Measurements from ENCODE around the gene TIMM29. TPM values are rescaled to one million over a fixed set of nuclear protein-coding genes. Genes with fewer than 3 reads are reported as not detected.

The TIMM29 gene
- total RNA-seq, 2 experiments from 2014 or later, result 14.7 to 17.7 TPM

DNA sequence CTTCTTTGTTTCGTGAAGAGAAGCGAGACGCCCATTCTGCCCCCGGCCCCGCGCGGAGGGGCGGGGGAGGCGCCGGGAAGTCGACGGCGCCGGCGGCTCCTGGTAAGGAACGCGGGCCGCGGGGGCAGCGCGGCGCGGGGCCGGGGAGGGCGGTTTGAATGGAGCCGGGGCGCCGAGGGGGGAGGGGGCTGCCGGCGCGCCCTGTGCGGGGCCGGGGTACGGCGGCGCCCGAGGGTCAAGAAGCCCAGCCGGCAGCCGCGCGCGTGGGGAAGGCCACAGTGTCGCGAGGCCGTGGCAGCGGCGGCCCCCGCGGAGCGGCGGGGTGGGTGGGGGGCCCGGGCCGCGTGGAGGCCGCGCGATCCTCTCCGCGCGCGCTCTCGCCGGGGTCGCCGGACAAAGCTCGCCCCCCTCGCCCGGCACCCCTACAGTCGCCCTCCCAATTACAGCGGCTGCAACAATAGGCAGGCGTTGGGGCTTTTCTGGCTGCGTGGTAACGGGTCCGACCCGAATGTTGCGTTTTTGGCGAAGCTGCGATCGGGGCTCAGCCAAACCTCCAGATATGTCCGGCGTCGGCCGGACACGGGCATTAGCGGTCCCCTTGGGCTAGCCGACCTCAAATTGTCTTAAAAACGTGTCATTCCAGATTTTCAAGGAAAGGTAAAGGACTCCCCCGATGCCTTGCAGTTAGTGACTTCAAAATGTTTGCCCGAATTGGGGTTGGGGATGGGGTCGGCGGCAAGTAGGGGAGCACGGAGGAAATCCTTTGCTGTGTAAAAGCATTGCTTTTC, 32.7 kb downstream of the TIMM29 start:
- ATAC-seq (peak; percentile 20), DNase-seq (peak; percentile 46)
- Mint-ChIP-seq H3K9me3 (no peaks in the 10 kb centered on the region), H3K27ac (peak overlapping the region; percentile 90), H3K4me3 (peak overlapping the region; percentile 89), H3K4me1 (ENCODE audit: low read depth) (peaks cover 37% of the 10 kb centered on the region), H3K36me3 (ENCODE audit: low read depth) (peaks cover 11% of the 10 kb centered on the region), H3K27me3 (no peaks in the 10 kb centered on the region)
- ChIA-PET CTCF (interaction anchor here (0.9 to 4.2 kb wide), 3 partner anchors 18 to 97 kb away, joined by 3 to 25 read pairs (median 11); no protein-coding TSS in a partner anchor), POLR2A (interaction anchor here (0.7 to 2.9 kb wide), 8 partner anchors 11 to 133 kb away, joined by 3 to 12 read pairs (median 4); no protein-coding TSS in a partner anchor)
- intact Hi-C loops (cut with micrococcal nuclease), result no loop called here
- TF ChIP-seq, protein P1, sequence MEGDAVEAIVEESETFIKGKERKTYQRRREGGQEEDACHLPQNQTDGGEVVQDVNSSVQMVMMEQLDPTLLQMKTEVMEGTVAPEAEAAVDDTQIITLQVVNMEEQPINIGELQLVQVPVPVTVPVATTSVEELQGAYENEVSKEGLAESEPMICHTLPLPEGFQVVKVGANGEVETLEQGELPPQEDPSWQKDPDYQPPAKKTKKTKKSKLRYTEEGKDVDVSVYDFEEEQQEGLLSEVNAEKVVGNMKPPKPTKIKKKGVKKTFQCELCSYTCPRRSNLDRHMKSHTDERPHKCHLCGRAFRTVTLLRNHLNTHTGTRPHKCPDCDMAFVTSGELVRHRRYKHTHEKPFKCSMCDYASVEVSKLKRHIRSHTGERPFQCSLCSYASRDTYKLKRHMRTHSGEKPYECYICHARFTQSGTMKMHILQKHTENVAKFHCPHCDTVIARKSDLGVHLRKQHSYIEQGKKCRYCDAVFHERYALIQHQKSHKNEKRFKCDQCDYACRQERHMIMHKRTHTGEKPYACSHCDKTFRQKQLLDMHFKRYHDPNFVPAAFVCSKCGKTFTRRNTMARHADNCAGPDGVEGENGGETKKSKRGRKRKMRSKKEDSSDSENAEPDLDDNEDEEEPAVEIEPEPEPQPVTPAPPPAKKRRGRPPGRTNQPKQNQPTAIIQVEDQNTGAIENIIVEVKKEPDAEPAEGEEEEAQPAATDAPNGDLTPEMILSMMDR (IDR thresholded peaks at IDR 0.05), result no peak

- peak overlapping the region; percentile 90 for H3K27ac Mint-ChIP-seq
- ATAC-seq (no peak), DNase-seq (no peak)
- POLR2A ChIA-PET, result interaction anchor here (0.6 to 1.5 kb wide), 6 partner anchors 8 to 460 kb away, joined by 3 to 5 read pairs (median 3); partner anchors contain the start of genes LDLR and QTRT1
- H3K4me1 Mint-ChIP-seq (ENCODE audit: low read depth), result peaks cover 40% of the 10 kb centered on the region
- CTCF ChIA-PET, result interaction anchor here (1.6 to 2.6 kb wide), 2 partner anchors 21 to 26 kb away, joined by 7 to 9 read pairs; no protein-coding TSS in a partner anchor
- peaks cover 11% of the 10 kb centered on the region for H3K36me3 Mint-ChIP-seq (ENCODE audit: low read depth)
- no peaks in the 10 kb centered on the region for H3K27me3 Mint-ChIP-seq
- intact Hi-C loops (cut with micrococcal nuclease), result no loop called here
- no peaks in the 10 kb centered on the region for H3K9me3 Mint-ChIP-seq
- H3K4me3 Mint-ChIP-seq, result peak overlapping the region; percentile 89
- TF ChIP-seq, protein P1 (IDR thresholded peaks at IDR 0.05), result no peak
Measured at GRCh38 chr19:10962863-10963262, 34.3 kb downstream of the TIMM29 start.

DNA sequence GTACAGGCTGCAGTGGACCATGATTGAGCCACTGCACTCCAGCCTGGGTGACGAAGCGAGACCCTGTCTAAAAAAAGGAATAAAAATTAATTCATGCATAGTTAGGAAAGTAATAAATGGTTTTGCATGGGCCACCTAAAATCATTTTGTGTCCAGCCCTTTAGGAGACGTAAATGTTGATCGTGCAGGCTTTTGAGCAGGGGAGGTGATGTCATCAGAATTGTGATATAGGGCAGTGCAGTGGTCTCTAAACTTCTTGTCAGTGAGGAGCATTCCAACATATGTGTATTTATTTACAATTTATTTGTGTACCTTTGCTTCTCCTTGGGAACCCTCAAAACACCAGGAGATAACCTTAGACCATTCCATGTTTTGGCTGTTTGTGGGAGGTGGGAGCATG, 35.3 kb downstream of the TIMM29 start:
- no peaks in the 10 kb centered on the region for H3K9me3 Mint-ChIP-seq
- intact Hi-C loops (cut with micrococcal nuclease), result no loop called here
- peak overlapping the region; percentile 45 for H3K27ac Mint-ChIP-seq
- H3K4me3 Mint-ChIP-seq, result peak overlapping the region; percentile 89
- TF ChIP-seq, protein P1 (IDR thresholded peaks at IDR 0.05), result no peak
- ChIA-PET CTCF (interaction anchor here (1.6 to 2.6 kb wide), 2 partner anchors 22 to 27 kb away, joined by 7 to 9 read pairs; no protein-coding TSS in a partner anchor), POLR2A (interaction anchor here (1.5 kb wide), 1 partner anchor 129 kb away, joined by 3 read pairs; no protein-coding TSS in a partner anchor)
- no peak for DNase-seq
- ATAC-seq, result no peak
- peaks cover 49% of the 10 kb centered on the region for H3K4me1 Mint-ChIP-seq (ENCODE audit: low read depth)
- peaks cover 11% of the 10 kb centered on the region for H3K36me3 Mint-ChIP-seq (ENCODE audit: low read depth)
- H3K27me3 Mint-ChIP-seq, result no peaks in the 10 kb centered on the region

DNA sequence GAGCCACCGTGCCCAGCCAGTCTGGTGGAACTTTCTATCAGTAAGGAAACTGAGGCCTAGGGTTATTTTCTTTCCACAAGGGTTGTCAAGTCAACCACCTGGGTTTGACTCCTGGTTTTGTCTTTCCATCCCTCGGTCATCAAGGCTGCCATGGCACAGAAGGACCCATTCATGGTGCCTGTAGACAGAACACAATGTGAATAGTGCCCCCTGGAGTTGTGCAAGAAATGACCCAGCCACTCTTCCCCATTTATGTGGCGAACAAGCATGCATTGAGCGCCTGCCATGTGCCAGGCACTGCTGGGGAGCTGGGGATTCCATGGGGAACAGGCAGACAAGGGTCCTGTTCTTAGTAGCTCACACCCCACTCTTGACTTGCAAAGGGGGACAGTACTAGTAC, 36.3 kb downstream of the TIMM29 start:
- Mint-ChIP-seq H3K27ac (no peak overlapping the region), H3K9me3 (no peaks in the 10 kb centered on the region), H3K36me3 (ENCODE audit: low read depth) (peaks cover 11% of the 10 kb centered on the region), H3K4me1 (ENCODE audit: low read depth) (peaks cover 50% of the 10 kb centered on the region), H3K27me3 (no peaks in the 10 kb centered on the region), H3K4me3 (no peak overlapping the region)
- intact Hi-C loops (cut with micrococcal nuclease), result no loop called here
- ATAC-seq (no peak), DNase-seq (no peak)
- CTCF ChIA-PET, result interaction anchor here (2.1 to 2.6 kb wide), 2 partner anchors 21 to 29 kb away, joined by 7 to 9 read pairs; no protein-coding TSS in a partner anchor
- TF ChIP-seq, protein P1 (IDR thresholded peaks at IDR 0.05), result peak; percentile 16
- POLR2A ChIA-PET, result interaction anchor here (0.6 to 1.4 kb wide), 4 partner anchors 23 to 125 kb away, joined by 3 read pairs; partner anchors contain the start of gene LDLR

Data from activated CD8-positive, alpha-beta T cell treated with anti-CD3 and anti-CD28 coated beads for 36 hours (primary cell).